ENCODE results near the gene CREB3L4. TPM values are rescaled to one million over a fixed set of nuclear protein-coding genes. Genes with fewer than 3 reads are reported as not detected.

CREB3L4 gene
- total and polyA plus RNA-seq, 2 of the 13 experiments (the other 11 are each of a cell fraction or from before 2014, with no cell fraction given), result 9.9 to 18.7 TPM

- TF ChIP-seq ZNF407 (CRISPR knock-in tag; IDR thresholded peaks at IDR 0.05; ENCODE audit: not compliant biosample characterization), result no peak
- peak; percentile 41; the same call in 1 of the 2 replicates for TF ChIP-seq CSRNP1 (CRISPR knock-in tag; IDR thresholded peaks at IDR 0.05)
- no peak for TF ChIP-seq TIGD3 (CRISPR knock-in tag; IDR thresholded peaks at IDR 0.05; ENCODE audit: borderline replicate concordance)
- no peak for TF ChIP-seq RCOR2 (CRISPR knock-in tag; IDR thresholded peaks at IDR 0.05)
- peak; percentile 99 for TF ChIP-seq FOXK1 (CRISPR knock-in tag; IDR thresholded peaks at IDR 0.05; ENCODE audit: borderline replicate concordance, low read depth)
- no peak for TF ChIP-seq NCOA5 (CRISPR knock-in tag; IDR thresholded peaks at IDR 0.05)
- TF ChIP-seq ZNF768 (CRISPR knock-in tag; IDR thresholded peaks at IDR 0.05), result peak; percentile 45
- TF ChIP-seq ARID4A (CRISPR knock-in tag; IDR thresholded peaks at IDR 0.05; ENCODE audit: borderline replicate concordance), result peak; percentile 86
Measured at GRCh38 chr1:153958111-153958960, 9.4 kb upstream of the CREB3L4 start, which contains the start of gene CRTC2 (continued).

All from HepG2 (cell line).